Measurements from ENCODE around the gene JAKMIP1.
"Not testable (repeated sequence)": the region's sequence is repeated elsewhere in the genome, so short reads cannot be mapped to it uniquely, and the experiment has no call there.

The JAKMIP1 gene

DNA sequence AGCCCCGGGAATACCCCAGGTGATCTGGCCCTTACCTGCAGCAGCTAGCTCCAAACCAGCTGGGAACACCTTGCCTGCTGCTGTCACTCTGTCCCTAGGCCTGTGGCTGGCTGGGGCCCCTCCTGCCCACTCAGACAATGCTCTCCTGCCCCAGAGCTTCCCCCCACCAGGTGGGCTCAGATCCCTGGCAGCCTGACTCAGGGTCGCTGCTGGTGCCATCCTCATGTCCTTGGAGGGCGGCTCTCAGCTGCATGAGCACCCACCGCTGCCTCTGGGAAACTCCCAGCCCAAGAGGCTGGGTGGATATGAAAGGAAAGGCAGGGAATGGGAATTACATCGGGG is 197.9 kb downstream of the JAKMIP1 start:
- no peak for DNase-seq

GRCh38 chr4:6001680-6002491 is 198.5 kb downstream of the JAKMIP1 start:
- no peak for DNase-seq

DNA sequence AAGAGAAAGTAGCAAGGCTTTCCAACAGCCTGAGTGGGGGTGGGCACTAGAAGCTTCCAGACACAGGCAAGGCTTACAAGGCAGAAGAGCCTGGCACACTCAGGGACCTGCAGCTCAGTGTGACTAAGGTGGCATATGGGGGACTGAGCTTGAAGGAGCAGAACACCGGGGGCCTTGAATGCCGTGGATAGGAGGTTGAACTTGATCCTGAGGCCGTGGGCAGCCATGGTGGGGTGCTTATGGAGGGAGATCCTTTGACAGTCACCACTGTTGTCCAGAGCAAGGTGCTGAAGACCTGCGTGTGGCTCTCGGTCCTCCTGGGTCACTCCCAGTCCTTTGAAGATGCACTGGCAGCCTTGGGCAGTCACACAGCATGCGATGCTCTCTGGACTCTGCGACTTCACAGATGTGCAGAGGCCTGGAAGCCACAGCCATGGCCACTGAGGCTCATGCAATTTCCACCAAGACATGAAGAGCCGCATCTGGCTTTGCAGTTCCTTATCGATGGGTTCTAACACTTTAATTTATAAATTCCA is 200.5 kb downstream of the JAKMIP1 start:
- DNase-seq, result no peak

DNA sequence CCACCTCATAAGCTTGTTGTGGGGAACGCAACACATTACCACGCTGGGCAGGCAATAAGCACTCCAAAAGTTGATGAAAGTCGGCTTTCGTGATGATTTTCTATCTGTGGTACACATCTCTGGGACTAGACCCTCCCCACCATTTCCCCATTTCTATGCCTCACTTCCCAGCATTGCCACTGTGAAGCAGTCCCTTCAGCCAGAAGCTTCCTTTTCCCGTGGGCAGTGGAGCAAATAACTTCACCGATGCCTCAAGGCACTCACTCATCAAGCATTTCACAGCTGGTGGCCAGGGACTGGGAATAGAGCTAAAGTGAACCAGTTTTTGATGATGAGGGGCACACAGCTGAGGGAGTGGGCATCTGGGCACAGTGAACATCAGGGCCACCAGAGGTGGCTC is 201.0 kb downstream of the JAKMIP1 start:
- DNase-seq, result no peak

DNA sequence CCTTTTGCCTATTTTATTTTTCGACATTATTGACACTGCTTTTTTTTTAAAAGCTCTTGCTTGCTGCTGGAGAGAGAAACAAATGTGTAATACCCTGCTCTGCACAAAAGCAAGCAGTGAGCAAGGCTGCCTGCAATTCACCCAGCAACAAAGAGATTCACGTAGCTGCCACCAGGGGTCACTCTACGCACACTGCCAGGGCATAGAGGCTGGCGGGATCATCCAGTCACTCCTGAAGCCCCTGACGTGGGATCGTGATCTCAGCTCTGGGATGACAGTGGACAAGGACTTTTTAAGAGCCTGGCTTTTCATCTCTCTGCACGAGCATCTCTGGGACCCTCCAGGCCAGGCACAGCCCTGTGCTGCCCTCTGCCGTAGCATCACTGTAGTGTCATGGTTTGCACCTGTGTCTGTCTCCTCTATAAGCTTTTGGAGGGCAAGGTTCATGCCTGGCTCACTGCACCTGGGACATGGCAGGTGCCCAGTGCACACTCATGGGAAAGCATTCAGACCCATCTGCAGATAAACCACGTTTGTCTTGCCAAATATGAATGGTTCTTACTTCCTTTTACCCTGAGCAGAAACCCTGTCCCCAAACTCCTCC is 201.9 kb downstream of the JAKMIP1 start:
- no peak for DNase-seq

DNA sequence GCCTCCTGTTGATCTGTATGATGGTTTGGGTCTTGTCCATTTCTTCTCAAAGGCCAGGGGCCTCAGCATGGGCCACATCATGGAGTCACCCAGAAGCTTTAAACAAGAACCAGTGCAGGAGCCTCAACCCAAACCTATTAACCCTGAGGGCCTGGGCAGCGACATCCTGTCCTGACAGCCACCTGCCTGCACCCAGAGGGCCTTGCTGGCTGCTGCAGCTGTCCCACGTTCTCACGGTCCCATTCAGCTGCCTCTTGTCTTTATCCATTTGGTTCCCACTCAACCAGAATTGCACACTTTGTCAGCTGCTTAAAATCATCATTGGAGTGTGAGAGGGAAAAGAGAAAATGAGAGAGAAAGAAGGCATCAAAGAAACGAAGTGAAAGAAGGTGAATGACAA is 203.7 kb downstream of the JAKMIP1 start:
- DNase-seq, result no peak

- no peak for DNase-seq
Measured at GRCh38 chr4:5995901-5996623, 204.3 kb downstream of the JAKMIP1 start.

- no peak for DNase-seq
Measured at GRCh38 chr4:5993876-5994811, 206.2 kb downstream of the JAKMIP1 start.

GRCh38 chr4:5993346-5993745 is 207.0 kb downstream of the JAKMIP1 start:
- not testable (repeated sequence) for DNase-seq

DNA sequence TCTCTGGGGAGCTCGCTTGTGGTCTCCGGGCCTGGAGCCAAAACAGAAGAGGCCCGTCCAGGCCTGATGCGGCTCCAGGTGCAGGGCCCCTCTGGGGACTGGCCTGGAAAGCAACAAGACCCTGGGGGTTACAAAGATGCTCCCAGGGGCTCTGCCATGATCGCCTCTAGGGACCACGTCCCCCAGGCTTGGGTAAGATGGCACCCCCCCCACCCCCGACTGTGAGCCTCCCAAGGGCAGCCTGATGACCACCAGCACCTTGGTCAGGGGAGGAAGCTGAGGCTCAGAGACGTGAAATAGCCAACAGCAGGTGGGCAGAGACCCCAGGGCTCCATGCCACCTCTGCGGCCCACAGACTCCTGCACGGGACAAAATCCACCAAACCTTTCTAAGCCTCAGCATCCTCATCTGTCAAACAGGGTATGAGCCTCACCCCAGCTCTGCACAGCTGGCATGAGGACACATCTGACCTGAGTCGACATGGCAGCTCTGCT is 207.5 kb downstream of the JAKMIP1 start:
- no peak for DNase-seq

DNA sequence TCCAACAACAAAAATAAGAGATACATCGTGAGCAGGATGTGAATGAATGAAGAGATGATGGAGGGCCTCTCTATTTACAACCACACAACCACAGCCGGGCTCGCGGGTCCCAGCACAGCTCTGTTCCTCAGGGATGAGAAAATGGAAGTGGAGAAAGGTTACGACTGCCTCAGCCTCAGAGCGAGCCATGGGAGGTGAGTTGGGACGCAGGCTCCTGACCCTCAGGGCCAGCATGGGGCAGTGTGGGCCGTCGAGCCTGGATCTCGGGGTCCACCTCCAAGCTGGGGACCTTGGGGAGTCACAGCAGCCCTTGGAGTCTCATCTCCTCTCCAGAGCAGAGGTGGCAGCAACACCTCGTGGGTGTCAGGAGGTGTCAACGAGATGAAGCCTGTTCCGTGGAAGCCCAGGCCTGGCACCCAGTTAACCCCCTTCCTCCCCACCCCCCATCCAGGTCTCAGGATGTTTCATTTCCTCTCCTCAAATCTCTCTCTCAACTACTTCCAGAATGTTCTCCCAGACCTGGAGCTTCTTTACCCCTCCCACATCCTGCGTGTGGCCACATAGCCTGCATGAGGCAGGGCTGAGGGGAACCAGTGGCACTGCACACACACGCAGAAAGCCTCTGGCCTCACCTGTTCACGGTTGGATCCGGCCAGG is 208.1 kb downstream of the JAKMIP1 start:
- DNase-seq, result no peak

- no peak for DNase-seq
Measured at GRCh38 chr4:5991405-5991804, 208.9 kb downstream of the JAKMIP1 start.

- DNase-seq, result no peak
Measured at GRCh38 chr4:5990446-5991160, 209.7 kb downstream of the JAKMIP1 start.

- no peak for DNase-seq
Measured at GRCh38 chr4:5989236-5990225, 210.8 kb downstream of the JAKMIP1 start.

- DNase-seq, result no peak
Measured at GRCh38 chr4:5988086-5988845, 212.1 kb downstream of the JAKMIP1 start.

- no peak for DNase-seq
Measured at GRCh38 chr4:5984843-5985242, 215.5 kb downstream of the JAKMIP1 start.

DNA sequence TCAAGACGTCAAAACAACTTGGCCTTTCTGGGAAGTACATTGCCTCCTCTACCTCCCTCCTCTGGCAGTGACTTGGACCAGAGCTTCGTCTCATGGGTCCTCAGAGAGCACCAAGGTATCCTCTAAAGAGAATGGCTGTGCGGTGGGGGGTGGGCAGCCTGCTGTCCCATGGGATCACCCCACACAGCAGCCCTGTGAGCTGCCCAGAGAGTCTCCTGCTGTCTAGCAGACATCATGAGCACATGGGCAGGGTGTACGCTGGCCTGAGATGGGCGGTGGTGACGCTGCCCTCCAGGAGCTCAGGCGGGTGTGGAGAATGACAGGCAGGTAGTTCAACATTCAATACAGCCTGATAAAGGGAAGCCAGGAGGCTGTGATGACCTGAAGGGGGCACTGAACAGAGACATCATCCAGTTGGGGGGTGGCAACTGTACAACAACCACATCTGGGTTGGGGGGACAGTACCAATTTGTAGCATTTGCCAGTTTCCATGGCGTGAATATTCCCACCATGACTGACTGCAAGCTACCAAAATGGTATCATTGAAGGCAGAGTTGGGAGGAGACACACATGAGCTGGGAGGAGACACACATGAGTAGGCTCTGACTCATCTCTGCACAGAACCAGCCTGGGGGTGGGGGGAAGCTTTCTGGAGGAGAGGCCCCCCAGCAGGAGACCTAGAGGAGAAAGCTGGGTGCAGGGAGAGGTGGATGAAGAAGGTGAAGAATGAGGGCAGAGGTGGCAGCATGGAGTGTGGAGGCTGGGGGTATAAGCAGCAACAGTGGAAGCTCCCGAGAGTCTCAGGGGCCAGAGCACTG is 218.0 kb downstream of the JAKMIP1 start:
- no peak for DNase-seq
